ENCODE results near the gene CACNG1.

The CACNG1 gene

GRCh38 chr17:67053438-67054000 is 9.2 kb downstream of the CACNG1 start:
- DNase-seq (ENCODE audit: low read depth, low spot score) = no peak
- no peak overlapping the region for H3K4me3 ChIP-seq (ENCODE audit: low read depth, low read length)
- ChIA-PET CTCF (no interaction called here), POLR2A (no interaction called here)
- TF ChIP-seq CTCF (IDR thresholded peaks at IDR 0.05; ENCODE audit: insufficient read depth, low read length, missing control alignments) = no peak

GRCh38 chr17:67054011-67054591 is 9.7 kb downstream of the CACNG1 start:
- POLR2A ChIA-PET = no interaction called here
- CTCF ChIA-PET = no interaction called here
- DNase-seq (ENCODE audit: low read depth, low spot score) = no peak
- TF ChIP-seq CTCF (IDR thresholded peaks at IDR 0.05; ENCODE audit: insufficient read depth, low read length, missing control alignments) = no peak
- no peak overlapping the region for H3K4me3 ChIP-seq (ENCODE audit: low read depth, low read length)

GRCh38 chr17:67054608-67055007 is 10.3 kb downstream of the CACNG1 start:
- no peak for DNase-seq (ENCODE audit: low read depth, low spot score)

GRCh38 chr17:67055041-67055443 is 10.7 kb downstream of the CACNG1 start:
- DNase-seq (ENCODE audit: low read depth, low spot score) = no peak
- CTCF ChIA-PET = no interaction called here
- POLR2A ChIA-PET = no interaction called here

More at GRCh38 chr17:67054608-67055007, 10.3 kb downstream of the CACNG1 start:
- POLR2A ChIA-PET = no interaction called here
- no peak for TF ChIP-seq CTCF (IDR thresholded peaks at IDR 0.05; ENCODE audit: insufficient read depth, low read length, missing control alignments)
- H3K4me3 ChIP-seq (ENCODE audit: low read depth, low read length) = no peak overlapping the region
- CTCF ChIA-PET = no interaction called here

GRCh38 chr17:67055811-67056745 is 11.7 kb downstream of the CACNG1 start:
- H3K4me3 ChIP-seq (ENCODE audit: low read depth, low read length) = no peak overlapping the region
- DNase-seq (ENCODE audit: low read depth, low spot score) = no peak
- TF ChIP-seq CTCF (IDR thresholded peaks at IDR 0.05; ENCODE audit: insufficient read depth, low read length, missing control alignments) = no peak
- POLR2A ChIA-PET = no interaction called here
- CTCF ChIA-PET = no interaction called here

More at GRCh38 chr17:67055041-67055443, 10.7 kb downstream of the CACNG1 start:
- TF ChIP-seq CTCF (IDR thresholded peaks at IDR 0.05; ENCODE audit: insufficient read depth, low read length, missing control alignments) = no peak
- no peak overlapping the region for H3K4me3 ChIP-seq (ENCODE audit: low read depth, low read length)

Measured in AG04449 (cell line).